K562 (cell line): Measurements from ENCODE around the gene MAP1A. TPM values are rescaled to one million over a fixed set of nuclear protein-coding genes. Genes with fewer than 3 reads are reported as not detected.

Experiments
- CC2D1A ChIP-seq: fragments of 450-650 bp; IDR thresholded peaks from 2 replicates; pipeline ENCODE4 v1.6.1; 2017; ENCODE audit warnings: mild to moderate bottlenecking
- CEBPG ChIP-seq, 3 experiments: fragments of 200-800 bp in 1 of 3; sonication (Bioruptor generic) in 1 of 3; sonication (generic) in 1 of 3; formaldehyde crosslinking in 1 of 3; IDR thresholded peaks in 2 of 3; conservative IDR thresholded peaks in 1 of 3; 2 replicates each; pipeline versions ENCODE4 v1.6.1 to v1.8.0; 2016 to 2022; ENCODE audit warnings: missing compliant biosample characterization in 2 of 3, missing genetic modification characterization in 2 of 3, mild to moderate bottlenecking in 1 of 3, missing genetic modification reagents in 1 of 3
- CHD2 ChIP-seq: IDR thresholded peaks from 2 replicates; pipeline ENCODE4 v1.6.1; 2011; ENCODE audit warnings: low read depth, low read length
- EP400 ChIP-seq: fragments of 450-650 bp; IDR thresholded peaks from 2 replicates; pipeline ENCODE4 v1.6.1; 2017; ENCODE audit warnings: antibody characterized with exemption, mild to moderate bottlenecking, moderate library complexity
- HDAC1 ChIP-seq, 2 experiments: fragments of 450-650 bp; IDR thresholded peaks; 2 replicates each; pipeline ENCODE4 v1.6.1; 2016 to 2017; ENCODE audit warnings: inconsistent platforms in 1 of 2, mild to moderate bottlenecking in 1 of 2, moderate library complexity in 1 of 2
- HNRNPUL1 ChIP-seq: fragments of 200-400 bp; formaldehyde crosslinking; IDR thresholded peaks from 2 replicates; pipeline ENCODE4 v1.6.1; 2017; ENCODE audit warnings: low read length
- MEIS2 ChIP-seq: fragments of 450-650 bp; IDR thresholded peaks from 2 replicates; pipeline ENCODE4 v1.6.1; 2014; ENCODE audit warnings: mild to moderate bottlenecking; ENCODE audit not compliant: partially characterized antibody
- RCOR1 ChIP-seq, 2 experiments: IDR thresholded peaks; 2 replicates each; pipeline ENCODE4 v1.6.1; 2012; ENCODE audit warnings: low read depth in 2 of 2, low read length in 2 of 2, borderline replicate concordance in 1 of 2, improper control_type of control experiment in 1 of 2
- SP2 ChIP-seq: IDR thresholded peaks from 2 replicates; pipeline ENCODE4 v1.6.1; 2011; ENCODE audit warnings: mild to moderate bottlenecking, low read depth, low read length, moderate library complexity; ENCODE audit not compliant: poor library complexity, severe bottlenecking; ENCODE audit errors: extremely low read depth
- SRSF9 ChIP-seq: fragments of 200-400 bp; formaldehyde crosslinking; IDR thresholded peaks from 2 replicates; pipeline ENCODE4 v1.6.1; 2017; ENCODE audit warnings: low read depth, low read length, borderline replicate concordance
- TAL1 ChIP-seq: fragments of 450-650 bp; IDR thresholded peaks from 2 replicates; pipeline ENCODE4 v1.6.1; 2016; ENCODE audit warnings: mild to moderate bottlenecking
- XRCC4 ChIP-seq: IDR thresholded peaks from one replicate; pipeline ENCODE4 v1.6.1; 2011; ENCODE audit not compliant: insufficient read depth, insufficient read length; ENCODE audit errors: extremely low read depth
- ZNF134 ChIP-seq: fragments of 250-450 bp; sonication (Bioruptor Pico); conservative IDR thresholded peaks from 2 replicates; pipeline ENCODE4 v1.4.0; 2020
- polyA plus RNA-seq, 8 experiments: library from polyadenylated mRNA; depleted of rRNA in 4 of 8; stranded (reverse) in 5 of 8; unstranded in 3 of 8; fragments of >200 nt; fragmentation: Nextera tagmentation in 2 of 8; fragmentation: Illumina TruSeq in 1 of 8; extraction: Ambion mirVana in 2 of 8; extraction: Trizol in 1 of 8; gene quantifications; 2 replicates each; pipeline versions ENCODE4 v1.2.1 to v1.2.3, GENCODE V29; 2011 to 2014; ENCODE audit warnings: inconsistent platforms in 1 of 8, missing spikeins in 1 of 8
- total RNA-seq, 7 experiments: library from RNA; depleted of rRNA in 6 of 7; stranded (reverse); fragments of >200 nt in 6 of 7; fragmentation: Illumina TruSeq in 2 of 7; extraction: Trizol in 2 of 7; gene quantifications; 2 replicates each; pipeline versions ENCODE4 v1.2.1 to v1.2.3, GENCODE V29; 2011 to 2021; ENCODE audit warnings: low replicate concordance in 1 of 7
- TF ChIP-seq, protein P1 (sequence below): fragments of 450-650 bp; formaldehyde crosslinking; IDR thresholded peaks from 2 replicates; pipeline ENCODE4 v1.4.0; 2020; ENCODE audit warnings: mild to moderate bottlenecking, moderate library complexity
- TF ChIP-seq, protein P2 (sequence below): sonication (generic); formaldehyde crosslinking; IDR thresholded peaks from 2 replicates; pipeline ENCODE4 v1.8.1; 2023; ENCODE audit warnings: mild to moderate bottlenecking, missing genetic modification reagents
- TF ChIP-seq, protein P3 (sequence below): IDR thresholded peaks from 2 replicates; pipeline ENCODE4 v1.6.1; 2012; ENCODE audit warnings: low read depth, low read length, improper control_type of control experiment, borderline replicate concordance
- TF ChIP-seq, protein P4 (sequence below): fragments of 450-650 bp; IDR thresholded peaks from one replicate; pipeline ENCODE4 v1.6.1; 2018; ENCODE audit warnings: mild to moderate bottlenecking, moderate library complexity; ENCODE audit not compliant: partially characterized antibody
- TF ChIP-seq, protein P5 (sequence below): sonication (generic); formaldehyde crosslinking; IDR thresholded peaks from 2 replicates; pipeline ENCODE4 v1.8.1; 2023; ENCODE audit warnings: mild to moderate bottlenecking, missing genetic modification reagents, moderate library complexity

Gene MAP1A
- total and polyA plus RNA-seq, 9 of the 15 experiments (the other 6 are each of a cell fraction or from before 2014, with no cell fraction given): 2.0 to 20.3 (median 7.3) TPM

DNA sequence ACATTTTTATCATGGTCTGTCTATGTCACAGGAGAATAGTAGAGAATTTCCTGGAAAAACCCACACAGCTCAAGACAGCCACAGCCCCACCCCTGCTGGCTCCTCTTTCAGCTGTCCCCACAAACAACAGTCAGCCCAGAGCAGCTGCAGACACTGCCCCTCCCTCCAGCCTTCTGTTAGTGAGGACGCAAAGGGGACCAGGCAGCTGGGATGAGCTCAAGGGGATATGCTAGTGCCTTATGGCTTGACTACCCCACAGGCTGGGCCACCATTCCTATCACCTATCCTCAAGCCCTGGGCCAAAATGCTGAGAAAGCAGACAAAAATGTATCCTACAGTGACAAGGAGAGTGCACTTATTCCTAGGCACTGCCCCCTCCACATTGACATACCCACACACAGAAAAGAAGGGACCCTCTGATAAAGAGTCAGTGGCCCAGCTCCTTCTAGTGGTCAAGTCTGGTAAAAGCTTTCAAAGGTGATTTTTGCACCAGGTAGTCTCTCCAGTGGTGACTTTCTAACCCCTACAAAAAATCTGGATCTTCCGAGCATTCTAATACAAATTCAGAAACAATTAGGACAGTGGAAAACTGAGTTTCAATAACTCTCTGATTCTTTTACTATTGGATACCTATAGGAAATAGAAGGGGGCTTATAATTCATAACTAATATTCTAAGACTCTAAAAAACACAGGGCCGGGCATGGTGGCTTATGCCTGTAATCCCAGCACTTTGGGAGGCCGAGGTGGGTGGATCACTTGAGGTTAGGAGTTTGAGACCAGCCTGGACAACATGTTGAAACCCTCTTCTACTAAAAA is 3.0 kb upstream of the MAP1A start (continued):
- TF ChIP-seq ZNF134: no peak
- no peak for TF ChIP-seq TAL1
- TF ChIP-seq SP2: no peak
- TF ChIP-seq, protein P1, sequence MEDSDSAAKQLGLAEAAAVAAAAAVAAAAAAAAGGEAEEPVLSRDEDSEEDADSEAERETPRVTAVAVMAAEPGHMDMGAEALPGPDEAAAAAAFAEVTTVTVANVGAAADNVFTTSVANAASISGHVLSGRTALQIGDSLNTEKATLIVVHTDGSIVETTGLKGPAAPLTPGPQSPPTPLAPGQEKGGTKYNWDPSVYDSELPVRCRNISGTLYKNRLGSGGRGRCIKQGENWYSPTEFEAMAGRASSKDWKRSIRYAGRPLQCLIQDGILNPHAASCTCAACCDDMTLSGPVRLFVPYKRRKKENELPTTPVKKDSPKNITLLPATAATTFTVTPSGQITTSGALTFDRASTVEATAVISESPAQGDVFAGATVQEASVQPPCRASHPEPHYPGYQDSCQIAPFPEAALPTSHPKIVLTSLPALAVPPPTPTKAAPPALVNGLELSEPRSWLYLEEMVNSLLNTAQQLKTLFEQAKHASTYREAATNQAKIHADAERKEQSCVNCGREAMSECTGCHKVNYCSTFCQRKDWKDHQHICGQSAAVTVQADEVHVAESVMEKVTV (CRISPR knock-in tag): 0 out of 2 replicates have a peak, but pooled peaks have one; percentile 29
- peak; percentile 98 for TF ChIP-seq CC2D1A
- no peak for TF ChIP-seq HNRNPUL1
- no peak for TF ChIP-seq CHD2
- TF ChIP-seq XRCC4: no peak
- TF ChIP-seq, protein P2, sequence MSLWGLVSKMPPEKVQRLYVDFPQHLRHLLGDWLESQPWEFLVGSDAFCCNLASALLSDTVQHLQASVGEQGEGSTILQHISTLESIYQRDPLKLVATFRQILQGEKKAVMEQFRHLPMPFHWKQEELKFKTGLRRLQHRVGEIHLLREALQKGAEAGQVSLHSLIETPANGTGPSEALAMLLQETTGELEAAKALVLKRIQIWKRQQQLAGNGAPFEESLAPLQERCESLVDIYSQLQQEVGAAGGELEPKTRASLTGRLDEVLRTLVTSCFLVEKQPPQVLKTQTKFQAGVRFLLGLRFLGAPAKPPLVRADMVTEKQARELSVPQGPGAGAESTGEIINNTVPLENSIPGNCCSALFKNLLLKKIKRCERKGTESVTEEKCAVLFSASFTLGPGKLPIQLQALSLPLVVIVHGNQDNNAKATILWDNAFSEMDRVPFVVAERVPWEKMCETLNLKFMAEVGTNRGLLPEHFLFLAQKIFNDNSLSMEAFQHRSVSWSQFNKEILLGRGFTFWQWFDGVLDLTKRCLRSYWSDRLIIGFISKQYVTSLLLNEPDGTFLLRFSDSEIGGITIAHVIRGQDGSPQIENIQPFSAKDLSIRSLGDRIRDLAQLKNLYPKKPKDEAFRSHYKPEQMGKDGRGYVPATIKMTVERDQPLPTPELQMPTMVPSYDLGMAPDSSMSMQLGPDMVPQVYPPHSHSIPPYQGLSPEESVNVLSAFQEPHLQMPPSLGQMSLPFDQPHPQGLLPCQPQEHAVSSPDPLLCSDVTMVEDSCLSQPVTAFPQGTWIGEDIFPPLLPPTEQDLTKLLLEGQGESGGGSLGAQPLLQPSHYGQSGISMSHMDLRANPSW: no peak
- TF ChIP-seq HDAC1 (IDR thresholded peaks at IDR 0.05): peak in 1 of 2 experiments; percentile 57; a peak in 1 of 4 replicates
- peak in 1 of 2 experiments; percentile 11; a peak in 1 of 4 replicates for TF ChIP-seq RCOR1 (IDR thresholded peaks at IDR 0.05; ENCODE audit: borderline replicate concordance in 1 of 2, low read depth in 2 of 2, low read length in 2 of 2)
- TF ChIP-seq SRSF9: no peak
- TF ChIP-seq, protein P3, sequence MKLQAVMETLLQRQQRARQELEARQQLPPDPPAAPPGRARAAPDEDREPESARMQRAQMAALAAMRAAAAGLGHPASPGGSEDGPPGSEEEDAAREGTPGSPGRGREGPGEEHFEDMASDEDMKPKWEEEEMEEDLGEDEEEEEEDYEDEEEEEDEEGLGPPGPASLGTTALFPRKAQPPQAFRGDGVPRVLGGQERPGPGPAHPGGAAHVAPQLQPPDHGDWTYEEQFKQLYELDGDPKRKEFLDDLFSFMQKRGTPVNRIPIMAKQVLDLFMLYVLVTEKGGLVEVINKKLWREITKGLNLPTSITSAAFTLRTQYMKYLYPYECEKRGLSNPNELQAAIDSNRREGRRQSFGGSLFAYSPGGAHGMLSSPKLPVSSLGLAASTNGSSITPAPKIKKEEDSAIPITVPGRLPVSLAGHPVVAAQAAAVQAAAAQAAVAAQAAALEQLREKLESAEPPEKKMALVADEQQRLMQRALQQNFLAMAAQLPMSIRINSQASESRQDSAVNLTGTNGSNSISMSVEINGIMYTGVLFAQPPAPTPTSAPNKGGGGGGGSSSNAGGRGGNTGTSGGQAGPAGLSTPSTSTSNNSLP: peak; percentile 9; the same call in 1 of the 2 replicates
- peak; percentile 27; the same call in 1 of the 2 replicates for TF ChIP-seq EP400
- TF ChIP-seq, protein P4, sequence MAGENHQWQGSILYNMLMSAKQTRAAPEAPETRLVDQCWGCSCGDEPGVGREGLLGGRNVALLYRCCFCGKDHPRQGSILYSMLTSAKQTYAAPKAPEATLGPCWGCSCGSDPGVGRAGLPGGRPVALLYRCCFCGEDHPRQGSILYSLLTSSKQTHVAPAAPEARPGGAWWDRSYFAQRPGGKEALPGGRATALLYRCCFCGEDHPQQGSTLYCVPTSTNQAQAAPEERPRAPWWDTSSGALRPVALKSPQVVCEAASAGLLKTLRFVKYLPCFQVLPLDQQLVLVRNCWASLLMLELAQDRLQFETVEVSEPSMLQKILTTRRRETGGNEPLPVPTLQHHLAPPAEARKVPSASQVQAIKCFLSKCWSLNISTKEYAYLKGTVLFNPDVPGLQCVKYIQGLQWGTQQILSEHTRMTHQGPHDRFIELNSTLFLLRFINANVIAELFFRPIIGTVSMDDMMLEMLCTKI: no peak
- peak; percentile 10 for TF ChIP-seq MEIS2
- TF ChIP-seq CEBPG (CRISPR knock-in tag; IDR thresholded peaks at IDR 0.05): no peak
- no peak for TF ChIP-seq CEBPG (tag; conservative IDR thresholded peaks at IDR 0.05 in 1 of 2, IDR thresholded peaks at IDR 0.05 in 1 of 2)
- TF ChIP-seq, protein P5, sequence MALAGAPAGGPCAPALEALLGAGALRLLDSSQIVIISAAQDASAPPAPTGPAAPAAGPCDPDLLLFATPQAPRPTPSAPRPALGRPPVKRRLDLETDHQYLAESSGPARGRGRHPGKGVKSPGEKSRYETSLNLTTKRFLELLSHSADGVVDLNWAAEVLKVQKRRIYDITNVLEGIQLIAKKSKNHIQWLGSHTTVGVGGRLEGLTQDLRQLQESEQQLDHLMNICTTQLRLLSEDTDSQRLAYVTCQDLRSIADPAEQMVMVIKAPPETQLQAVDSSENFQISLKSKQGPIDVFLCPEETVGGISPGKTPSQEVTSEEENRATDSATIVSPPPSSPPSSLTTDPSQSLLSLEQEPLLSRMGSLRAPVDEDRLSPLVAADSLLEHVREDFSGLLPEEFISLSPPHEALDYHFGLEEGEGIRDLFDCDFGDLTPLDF (CRISPR knock-in tag): no peak
